Fibroblast of villous mesenchyme (primary cell): ENCODE measurements around the gene ZSCAN30. TPM values are rescaled to one million over a fixed set of nuclear protein-coding genes. Genes with fewer than 3 reads are reported as not detected.

ENCODE experiments used
- DNase-seq: peaks from one replicate; pipeline ENCODE4 v3.0.0-alpha.2; 2010; ENCODE audit warnings: low read depth
- H3K4me3 ChIP-seq: 2 replicates; pipeline ENCODE4 v1.5.1; 2011; ENCODE audit warnings: low read depth, mild to moderate bottlenecking, low read length
- total RNA-seq: library from RNA; depleted of rRNA; stranded (reverse); fragments of >200 nt; gene quantifications from 2 replicates; pipeline ENCODE4 v1.2.3, GENCODE V29; 2012
- TF ChIP-seq, protein P1 (sequence below): IDR thresholded peaks from 2 replicates; pipeline ENCODE4 v1.5.1; 2012; ENCODE audit warnings: low read depth, mild to moderate bottlenecking, low read length; ENCODE audit not compliant: insufficient read depth

The ZSCAN30 gene
- total RNA-seq, 1 donor = 21.6 TPM

DNA sequence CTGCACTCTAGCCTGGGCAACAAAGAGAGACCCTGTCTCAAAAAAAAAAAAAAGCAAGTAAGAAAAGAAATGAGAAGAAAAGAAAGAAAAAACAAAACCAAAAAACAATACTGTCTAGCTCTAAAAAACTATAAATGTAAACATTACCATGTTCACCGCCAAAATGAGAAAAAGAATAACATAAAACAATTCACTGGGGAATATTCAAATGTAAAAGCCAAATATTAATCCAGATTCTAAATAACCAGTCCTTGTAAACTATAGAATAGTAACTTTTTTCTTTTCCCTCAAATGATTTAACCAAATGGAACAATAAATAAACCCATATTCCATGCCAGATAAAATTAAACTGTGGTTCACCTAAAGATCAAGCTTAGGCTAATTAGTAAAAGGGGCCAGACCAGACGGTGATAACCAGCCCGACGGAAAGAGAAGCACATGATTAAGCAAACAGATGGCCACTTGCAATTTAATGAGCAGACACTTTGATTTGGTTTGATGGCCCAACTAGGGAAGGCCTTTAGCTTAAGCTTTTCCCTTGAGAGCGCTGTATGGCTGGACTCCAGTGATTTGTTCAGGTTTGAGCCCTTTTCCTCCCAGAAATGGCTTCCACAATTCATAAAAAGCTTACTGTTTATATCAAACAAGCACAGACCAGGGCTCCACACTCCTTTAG is 88.6 kb downstream of the ZSCAN30 start:
- DNase-seq = no peak
- TF ChIP-seq, protein P1, sequence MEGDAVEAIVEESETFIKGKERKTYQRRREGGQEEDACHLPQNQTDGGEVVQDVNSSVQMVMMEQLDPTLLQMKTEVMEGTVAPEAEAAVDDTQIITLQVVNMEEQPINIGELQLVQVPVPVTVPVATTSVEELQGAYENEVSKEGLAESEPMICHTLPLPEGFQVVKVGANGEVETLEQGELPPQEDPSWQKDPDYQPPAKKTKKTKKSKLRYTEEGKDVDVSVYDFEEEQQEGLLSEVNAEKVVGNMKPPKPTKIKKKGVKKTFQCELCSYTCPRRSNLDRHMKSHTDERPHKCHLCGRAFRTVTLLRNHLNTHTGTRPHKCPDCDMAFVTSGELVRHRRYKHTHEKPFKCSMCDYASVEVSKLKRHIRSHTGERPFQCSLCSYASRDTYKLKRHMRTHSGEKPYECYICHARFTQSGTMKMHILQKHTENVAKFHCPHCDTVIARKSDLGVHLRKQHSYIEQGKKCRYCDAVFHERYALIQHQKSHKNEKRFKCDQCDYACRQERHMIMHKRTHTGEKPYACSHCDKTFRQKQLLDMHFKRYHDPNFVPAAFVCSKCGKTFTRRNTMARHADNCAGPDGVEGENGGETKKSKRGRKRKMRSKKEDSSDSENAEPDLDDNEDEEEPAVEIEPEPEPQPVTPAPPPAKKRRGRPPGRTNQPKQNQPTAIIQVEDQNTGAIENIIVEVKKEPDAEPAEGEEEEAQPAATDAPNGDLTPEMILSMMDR = no peak

More for the DNA sequence above, 88.6 kb downstream of the ZSCAN30 start:
- no peak overlapping the region for H3K4me3 ChIP-seq

Other genes starting within 250 kb of the ZSCAN30 start
- 18.6 and 19.0 TPM in 2 replicates for gene MAPRE2, start 248.8 kb downstream of the ZSCAN30 start, total RNA-seq
- 8.2 and 10.0 TPM in 2 replicates for gene ZNF397, start 49.2 kb downstream of the ZSCAN30 start, total RNA-seq
- gene ZNF24, start 54.2 kb upstream of the ZSCAN30 start, total RNA-seq = 23.8 and 41.0 TPM in 2 replicates
- 0.64 and 1.3 TPM in 2 replicates for gene ZNF396, start 87.1 kb upstream of the ZSCAN30 start, total RNA-seq
- gene INO80C, start 207.7 kb upstream of the ZSCAN30 start, total RNA-seq = 4.8 and 5.6 TPM in 2 replicates